Cardiac septum (tissue), 1 donor: Measurements from ENCODE around the gene FCHSD2. TPM values are rescaled to one million over a fixed set of nuclear protein-coding genes. Genes with fewer than 3 reads are reported as not detected.
"Not testable (repeated sequence)": the region's sequence is repeated elsewhere in the genome, so short reads cannot be mapped to it uniquely, and the experiment has no call there.

Experiments used
- DNase-seq: peaks from one replicate; pipeline ENCODE4 v3.0.0-alpha.2; 2020; ENCODE audit warnings: low spot score
- intact Hi-C: fragments of 100-400 bp; cut with DNase I; formaldehyde crosslinking; loops from one replicate; pipeline ENCODE4 v1.14.0; 2022
- total RNA-seq: library from RNA; stranded (reverse); fragmentation: NEBNext Ultra II Directional; extraction: Animal tissue kit (Norgen Biotek cat#: 25700); gene quantifications from one replicate; pipeline ENCODE4 v1.2.1, GENCODE V29; 2021
- donor health status: DM: no; HTN: no; CAD: no.

Gene FCHSD2
- total RNA-seq, 1 donor from 2014 or later, result 56.6 TPM

- no peak for DNase-seq
Measured at GRCh38 chr11:72805216-72805615, 336.9 kb downstream of the FCHSD2 start.

GRCh38 chr11:72802822-72803221 is 339.3 kb downstream of the FCHSD2 start:
- intact Hi-C loops, result no loop called here
- DNase-seq, result no peak

More at GRCh38 chr11:72805216-72805615, 336.9 kb downstream of the FCHSD2 start:
- intact Hi-C loops, result no loop called here

GRCh38 chr11:72799441-72799840 is 342.7 kb downstream of the FCHSD2 start:
- DNase-seq, result no peak
- intact Hi-C loops, result no loop called here

GRCh38 chr11:72798361-72798760 is 343.8 kb downstream of the FCHSD2 start:
- DNase-seq, result no peak
- intact Hi-C loops, result no loop called here

GRCh38 chr11:72793425-72794367 is 348.4 kb downstream of the FCHSD2 start, which contains the start of gene STARD10:
Gene STARD10 (minus strand): TSS chr11:72794047. CDS start chr11:72781181, 12,866 bp downstream.
- intact Hi-C loops, result loop anchor here (1.0 kb wide), 1 partner anchor 70 kb away; no protein-coding TSS in a partner anchor
- peak; percentile 97 for DNase-seq

GRCh38 chr11:72793076-72793424 is 349.1 kb downstream of the FCHSD2 start:
- no peak for DNase-seq

GRCh38 chr11:72792437-72793021 is 349.6 kb downstream of the FCHSD2 start:
- intact Hi-C loops, result loop anchor here (1.0 kb wide), 1 partner anchor 69 kb away; no protein-coding TSS in a partner anchor
- DNase-seq, result no peak

More at GRCh38 chr11:72793076-72793424, 349.1 kb downstream of the FCHSD2 start:
- intact Hi-C loops, result loop anchor here (1.0 kb wide), 1 partner anchor 70 kb away; no protein-coding TSS in a partner anchor

- DNase-seq, intact Hi-C loops: not testable (repeated sequence)
Measured at GRCh38 chr11:72791228-72791627, 350.9 kb downstream of the FCHSD2 start.

- no peak for DNase-seq
- intact Hi-C loops, result no loop called here
Measured at GRCh38 chr11:72789493-72790131, 352.5 kb downstream of the FCHSD2 start.

GRCh38 chr11:72788241-72788640 is 353.9 kb downstream of the FCHSD2 start:
- intact Hi-C loops, result no loop called here
- DNase-seq, result no peak

GRCh38 chr11:72787216-72788104 is 354.7 kb downstream of the FCHSD2 start:
- no peak for DNase-seq
- intact Hi-C loops, result no loop called here

Other genes starting within 250 kb of the FCHSD2 start
- gene P2RY2, start 76.0 kb upstream of the FCHSD2 start, total RNA-seq, result 13.5 TPM
- gene P2RY6, start 130.0 kb upstream of the FCHSD2 start, total RNA-seq, result 6.9 TPM
- gene ARHGEF17, start 166.0 kb upstream of the FCHSD2 start, total RNA-seq, result 82.6 TPM
- 3.8 TPM for gene RELT, start 234.1 kb upstream of the FCHSD2 start, total RNA-seq